B cell (primary cell): ENCODE results near the gene AXIN2. TPM values are rescaled to one million over a fixed set of nuclear protein-coding genes. Genes with fewer than 3 reads are reported as not detected.

Source experiments
- ATAC-seq: fragments of 200-7000 bp; cut with Tn5 transposase; one replicate; pipeline ENCODE4 v1.10.0; 2021; ENCODE audit warnings: low read depth, mild to moderate bottlenecking, moderate number of reproducible peaks, moderate library complexity
- CTCF ChIA-PET: fragments of 350-600 bp; sonication (Branson Sonifier 250); formaldehyde crosslinking; loops from one replicate; lab custom pipeline; 2021; ENCODE audit warnings: antibody characterized with exemption, inconsistent platforms; lab: Charles Lee
- POLR2A ChIA-PET: fragments of 350-600 bp; sonication (Branson Sonifier 250); formaldehyde crosslinking; loops from one replicate; lab custom pipeline; 2021; ENCODE audit warnings: antibody characterized with exemption; lab: Charles Lee
- DNase-seq: peaks from one replicate; pipeline ENCODE4 v3.0.0; 2013
- H2AFZ ChIP-seq: 2 replicates; pipeline ENCODE4 v1.6.1; 2012; ENCODE audit warnings: mild to moderate bottlenecking, low read depth, low read length; ENCODE audit not compliant: insufficient read depth, poor library complexity, severe bottlenecking
- H3K27ac ChIP-seq, 2 donors: 1 replicate in 1 of 2; 2 replicates in 1 of 2; pipeline ENCODE4 v1.5.1; 2012 to 2013; ENCODE audit warnings: low read length in 2 of 2, mild to moderate bottlenecking in 2 of 2, moderate library complexity in 1 of 2
- H3K27me3 ChIP-seq, 4 experiments: fragments of 200-600 bp in 1 of 4; sonication (generic) in 1 of 4; replicated peaks in 1 of 4; 1 replicate in 2 of 4; 2 replicates in 2 of 4; pipeline versions ENCODE4 v1.6.1 to v1.7.0; 2013 to 2016; ENCODE audit warnings: low read length in 3 of 4, mild to moderate bottlenecking in 2 of 4, mixed read lengths in 1 of 4, moderate library complexity in 1 of 4; ENCODE audit not compliant: insufficient read depth in 4 of 4, control insufficient read depth in 3 of 4; ENCODE audit errors: control extremely low read depth in 1 of 4
- H3K36me3 ChIP-seq, 2 experiments: replicated peaks in 1 of 2; 1 replicate in 1 of 2; 2 replicates in 1 of 2; pipeline versions ENCODE4 v1.6.1 to v1.7.1; 2013; ENCODE audit warnings: low read length in 1 of 2; ENCODE audit not compliant: insufficient read depth in 2 of 2, control insufficient read depth in 1 of 2; ENCODE audit errors: control extremely low read depth in 1 of 2, extremely low read depth in 1 of 2
- H3K4me1 ChIP-seq, 2 donors: fragments of 200-600 bp in 1 of 2; sonication (generic) in 1 of 2; 1 replicate in 1 of 2; 2 replicates in 1 of 2; pipeline versions ENCODE4 v1.5.1 to v1.6.1; 2013 to 2017; ENCODE audit warnings: low read length in 2 of 2; ENCODE audit not compliant: control insufficient read depth in 2 of 2, insufficient read depth in 2 of 2
- H3K4me2 ChIP-seq: replicated peaks from 2 replicates; pipeline ENCODE3; 2012; ENCODE audit warnings: mild to moderate bottlenecking, low read depth, low read length; ENCODE audit not compliant: poor library complexity, severe bottlenecking
- H3K4me3 ChIP-seq, 5 experiments: fragments of 200-600 bp in 1 of 5; sonication (generic) in 1 of 5; 1 replicate in 3 of 5; 2 replicates in 2 of 5; pipeline versions ENCODE4 v1.5.1 to v1.7.0; 2011 to 2016; ENCODE audit warnings: low read length in 4 of 5, mild to moderate bottlenecking in 4 of 5, low read depth in 2 of 5, control low read depth in 1 of 5, moderate library complexity in 1 of 5; ENCODE audit not compliant: insufficient read depth in 1 of 5; ENCODE audit errors: control extremely low read depth in 1 of 5, extremely low read depth in 1 of 5
- H3K79me2 ChIP-seq: fragments of 200-600 bp; sonication (generic); one replicate; pipeline ENCODE4 v1.6.0; 2016; ENCODE audit warnings: low read length; ENCODE audit not compliant: control insufficient read depth, insufficient read depth
- H3K9ac ChIP-seq: fragments of 200-600 bp; sonication (generic); 2 replicates; pipeline ENCODE4 v1.6.1; 2017; ENCODE audit warnings: mild to moderate bottlenecking, low read length, moderate library complexity
- H3K9me3 ChIP-seq, 3 donors: one replicate each; pipeline versions ENCODE4 v1.6.1 to v1.7.1; 2013; ENCODE audit warnings: low read length in 2 of 3; ENCODE audit not compliant: control insufficient read depth in 2 of 3, insufficient read depth in 1 of 3; ENCODE audit errors: control extremely low read depth in 1 of 3
- H4K20me1 ChIP-seq: 2 replicates; pipeline ENCODE4 v1.6.0; 2012; ENCODE audit warnings: mild to moderate bottlenecking, low read length; ENCODE audit not compliant: insufficient read depth, control insufficient read depth, poor library complexity, severe bottlenecking
- H3K27ac Mint-ChIP-seq: one replicate; pipeline ENCODE4 v1.8.0; 2021; ENCODE audit warnings: mixed read lengths
- H3K27me3 Mint-ChIP-seq: one replicate; pipeline ENCODE4 v1.8.0; 2021; ENCODE audit warnings: mixed read lengths
- H3K4me1 Mint-ChIP-seq: one replicate; pipeline ENCODE4 v1.8.0; 2021; ENCODE audit warnings: mixed read lengths
- H3K4me3 Mint-ChIP-seq: one replicate; pipeline ENCODE4 v1.8.0; 2021; ENCODE audit warnings: mixed read lengths
- H3K9me3 Mint-ChIP-seq: one replicate; pipeline ENCODE4 v1.8.0; 2022; ENCODE audit warnings: mixed read lengths; ENCODE audit not compliant: insufficient read depth
- EZH2 ChIP-seq: IDR thresholded peaks from 2 replicates; pipeline ENCODE4 v1.6.1; 2012; ENCODE audit warnings: borderline replicate concordance, low read depth, mild to moderate bottlenecking, moderate library complexity, low read length; ENCODE audit not compliant: insufficient read depth, poor library complexity, severe bottlenecking
- whole genome bisulfite sequencing: methylation state at CpG from one replicate; pipeline ENCODE4 v1.1.5; 2013; ENCODE audit warnings: missing lambda C conversion rate; ENCODE audit not compliant: insufficient coverage; 5-methylcytosine and 5-hydroxymethylcytosine counted together
- intact Hi-C: fragments of 100-400 bp; cut with micrococcal nuclease; formaldehyde crosslinking; loops from one replicate; pipeline ENCODE4 v1.10.0; 2022
- polyA plus RNA-seq: library from polyadenylated mRNA; depleted of rRNA; stranded (reverse); fragments of >200 nt; gene quantifications from 2 replicates; pipeline ENCODE4 v1.2.3, GENCODE V29; 2012
- total RNA-seq, 2 donors: library from RNA; stranded (reverse); fragments of 120-200 nt in 1 of 2; gene quantifications; 1 replicate in 1 of 2; 2 replicates in 1 of 2; pipeline versions ENCODE4 v1.2.3 to v1.2.4, GENCODE V29; 2013 to 2022
- TF ChIP-seq, protein P1 (sequence below): fragments of 200-600 bp; IDR thresholded peaks from one replicate; pipeline ENCODE4 v1.8.0; 2022; ENCODE audit warnings: antibody characterized with exemption, mild to moderate bottlenecking

AXIN2 gene
- total and polyA plus RNA-seq, 2 donors (not counting 1 experiment from before 2014, with no cell fraction given): 0.16 to 1.2 TPM

DNA sequence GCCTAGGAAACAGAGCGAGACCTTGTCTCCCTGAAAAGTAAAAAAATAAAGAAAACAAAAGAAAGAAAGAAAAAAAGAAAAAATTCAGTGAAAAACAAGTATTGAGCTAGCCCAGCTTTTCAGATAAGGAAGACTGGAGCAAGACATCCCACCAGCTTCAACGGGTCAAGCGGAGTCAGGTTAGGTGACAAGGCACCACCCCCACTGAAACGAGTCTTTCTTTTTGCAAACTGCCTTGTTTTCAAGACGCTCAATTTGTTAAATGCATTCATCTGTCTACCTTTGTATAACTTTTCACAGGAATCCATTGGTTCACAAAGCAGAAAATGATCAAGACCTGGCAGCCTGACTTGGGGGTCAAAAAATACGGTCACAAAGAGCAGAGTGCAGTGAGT, 10.7 kb upstream of the AXIN2 start:
- Histone ChIP-seq H3K4me1 (peaks cover 6 to 19% of the 10 kb centered on the region in 2 donors), H3K9me3 (peaks cover 0 to 11% (median 0%) of the 10 kb centered on the region in 3 donors), H3K79me2 (no peaks in the 10 kb centered on the region), H3K4me2 (no peak overlapping the region), H3K27me3 (peaks cover 0 to 7% (median 2%) of the 10 kb centered on the region in 4 experiments), H3K27ac (no peak overlapping the region), H4K20me1 (no peaks in the 10 kb centered on the region), H3K9ac (no peak overlapping the region), H2AFZ (no peak overlapping the region), H3K36me3 (no peaks in the 10 kb centered on the region), H3K4me3 (no peak overlapping the region)
- ATAC-seq (no peak), DNase-seq (no peak)
- no peaks in the 10 kb centered on the region for H3K9me3 Mint-ChIP-seq
- peaks cover 31% of the 10 kb centered on the region for H3K27me3 Mint-ChIP-seq
- intact Hi-C loops: no loop called here
- no peak overlapping the region for H3K27ac Mint-ChIP-seq
- H3K4me1 Mint-ChIP-seq: peaks cover 11% of the 10 kb centered on the region
- no peak overlapping the region for H3K4me3 Mint-ChIP-seq
- TF ChIP-seq EZH2: no peak
- TF ChIP-seq, protein P1, sequence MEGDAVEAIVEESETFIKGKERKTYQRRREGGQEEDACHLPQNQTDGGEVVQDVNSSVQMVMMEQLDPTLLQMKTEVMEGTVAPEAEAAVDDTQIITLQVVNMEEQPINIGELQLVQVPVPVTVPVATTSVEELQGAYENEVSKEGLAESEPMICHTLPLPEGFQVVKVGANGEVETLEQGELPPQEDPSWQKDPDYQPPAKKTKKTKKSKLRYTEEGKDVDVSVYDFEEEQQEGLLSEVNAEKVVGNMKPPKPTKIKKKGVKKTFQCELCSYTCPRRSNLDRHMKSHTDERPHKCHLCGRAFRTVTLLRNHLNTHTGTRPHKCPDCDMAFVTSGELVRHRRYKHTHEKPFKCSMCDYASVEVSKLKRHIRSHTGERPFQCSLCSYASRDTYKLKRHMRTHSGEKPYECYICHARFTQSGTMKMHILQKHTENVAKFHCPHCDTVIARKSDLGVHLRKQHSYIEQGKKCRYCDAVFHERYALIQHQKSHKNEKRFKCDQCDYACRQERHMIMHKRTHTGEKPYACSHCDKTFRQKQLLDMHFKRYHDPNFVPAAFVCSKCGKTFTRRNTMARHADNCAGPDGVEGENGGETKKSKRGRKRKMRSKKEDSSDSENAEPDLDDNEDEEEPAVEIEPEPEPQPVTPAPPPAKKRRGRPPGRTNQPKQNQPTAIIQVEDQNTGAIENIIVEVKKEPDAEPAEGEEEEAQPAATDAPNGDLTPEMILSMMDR: no peak
- POLR2A ChIA-PET: no interaction called here
- 50% methylated on average over 2 of the region's 6 CpGs for WGBS
- CTCF ChIA-PET: no interaction called here

DNA sequence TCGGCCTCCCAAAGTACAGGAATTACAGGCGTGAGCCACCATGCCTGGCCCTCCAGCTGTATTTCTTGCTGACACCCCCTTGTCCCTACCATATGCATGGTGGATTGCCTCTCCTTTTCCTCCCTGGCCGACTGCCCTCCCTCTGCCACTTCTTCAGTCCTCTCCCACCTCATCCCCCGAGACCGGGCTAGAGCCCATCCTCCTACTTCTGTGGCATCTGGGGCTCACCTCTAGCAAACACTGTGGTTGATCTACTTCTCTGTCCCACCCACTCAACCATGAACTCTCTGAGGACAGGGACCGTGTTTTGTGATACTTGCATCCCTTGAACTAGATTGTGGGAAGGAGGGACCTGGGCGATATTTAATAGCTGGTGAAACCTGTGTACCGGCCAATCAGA, 7.5 kb upstream of the AXIN2 start:
- DNase-seq (no peak), ATAC-seq (no peak)
- Histone ChIP-seq H3K4me3 (no peak overlapping the region), H3K9ac (no peak overlapping the region), H3K4me1 (peaks cover 6 to 34% of the 10 kb centered on the region in 2 donors), H3K4me2 (peak overlapping the region; percentile 31), H4K20me1 (no peaks in the 10 kb centered on the region), H3K79me2 (no peaks in the 10 kb centered on the region), H3K9me3 (peaks cover 0 to 11% (median 0%) of the 10 kb centered on the region in 3 donors), H3K36me3 (no peaks in the 10 kb centered on the region), H2AFZ (no peak overlapping the region), H3K27me3 (peaks cover 0 to 17% (median 2%) of the 10 kb centered on the region in 4 experiments), H3K27ac (no peak overlapping the region)
- TF ChIP-seq EZH2: no peak
- TF ChIP-seq, protein P1: no peak
- ChIA-PET CTCF (no interaction called here), POLR2A (no interaction called here)
- intact Hi-C loops: no loop called here
- 69% methylated on average over 5 of the region's 8 CpGs for WGBS
- Mint-ChIP-seq H3K4me3 (no peak overlapping the region), H3K27me3 (peaks cover 34% of the 10 kb centered on the region), H3K9me3 (no peaks in the 10 kb centered on the region), H3K27ac (no peak overlapping the region), H3K4me1 (peaks cover 11% of the 10 kb centered on the region)
